Neural cell (in vitro differentiated cells): ENCODE data around the gene TBC1D10A. TPM values are rescaled to one million over a fixed set of nuclear protein-coding genes. Genes with fewer than 3 reads are reported as not detected.

ENCODE experiments used
- H2AFZ ChIP-seq: fragments of 200-600, 300-800 bp; sonication (generic), shearing (Covaris generic); 2 replicates; pipeline ENCODE4 v1.6.0; 2014; ENCODE audit warnings: low read depth, mild to moderate bottlenecking, antibody characterized with exemption, low read length, moderate library complexity
- H3F3A ChIP-seq: fragments of 200-600 bp; shearing (Covaris generic); 2 replicates; pipeline ENCODE4 v1.6.1; 2016; ENCODE audit warnings: mild to moderate bottlenecking, moderate library complexity, mixed read lengths, antibody characterized with exemption, low read length; ENCODE audit not compliant: insufficient read depth, poor library complexity, severe bottlenecking
- H3K27ac ChIP-seq: fragments of 200-600, 300-800 bp; sonication (generic), shearing (Covaris generic); 2 replicates; pipeline ENCODE4 v1.5.1; 2014; ENCODE audit warnings: mild to moderate bottlenecking, low read length, moderate library complexity
- H3K27me3 ChIP-seq: fragments of 300-800, 200-600 bp; sonication (generic), shearing (Covaris generic); 2 replicates; pipeline ENCODE4 v1.6.0; 2014; ENCODE audit warnings: mild to moderate bottlenecking, low read depth, low read length, moderate library complexity; ENCODE audit not compliant: insufficient read depth
- H3K36me3 ChIP-seq: fragments of 300-800, 200-600 bp; sonication (generic), shearing (Covaris generic); 2 replicates; pipeline ENCODE4 v1.5.1; 2014; ENCODE audit warnings: mild to moderate bottlenecking, antibody characterized with exemption, low read length, moderate library complexity; ENCODE audit not compliant: insufficient read depth
- H3K4me2 ChIP-seq: fragments of 300-800, 200-600 bp; sonication (generic), shearing (Covaris generic); 2 replicates; pipeline ENCODE4 v1.6.0; 2014; ENCODE audit warnings: mild to moderate bottlenecking, low read length
- H3K4me3 ChIP-seq: fragments of 300-800, 200-600 bp; sonication (generic), shearing (Covaris generic); 2 replicates; pipeline ENCODE4 v1.5.1; 2014; ENCODE audit warnings: mild to moderate bottlenecking, low read length, moderate library complexity
- H3K79me2 ChIP-seq: fragments of 200-600 bp; shearing (Covaris generic); replicated peaks from 2 replicates; pipeline ENCODE4 v1.6.0; 2014; ENCODE audit warnings: mild to moderate bottlenecking, low read length, moderate library complexity; ENCODE audit not compliant: insufficient read depth
- H3K9ac ChIP-seq: fragments of 300-800, 200-600 bp; sonication (generic), shearing (Covaris generic); 2 replicates; pipeline ENCODE4 v1.6.1; 2016; ENCODE audit warnings: mild to moderate bottlenecking, low read length, mixed read lengths
- H3K9me2 ChIP-seq: fragments of 200-600 bp; shearing (Covaris generic); 2 replicates; pipeline ENCODE4 v1.6.1; 2016; ENCODE audit warnings: mild to moderate bottlenecking, low read length, mixed read lengths; ENCODE audit not compliant: insufficient read depth
- H3K9me3 ChIP-seq: fragments of 200-600, 300-800 bp; sonication (generic), shearing (Covaris generic); 2 replicates; pipeline ENCODE4 v1.6.1; 2016; ENCODE audit warnings: mild to moderate bottlenecking, mixed run types, low read length, moderate library complexity, mixed read lengths
- H4K20me1 ChIP-seq: fragments of 200-600 bp; shearing (Covaris generic); 2 replicates; pipeline ENCODE4 v1.6.1; 2016; ENCODE audit warnings: mild to moderate bottlenecking, mixed run types; ENCODE audit not compliant: insufficient read depth
- CTCF ChIP-seq: fragments of 450-650 bp; IDR thresholded peaks from 2 replicates; pipeline ENCODE4 v1.5.1; 2014; ENCODE audit warnings: antibody characterized with exemption, mild to moderate bottlenecking, moderate library complexity; ENCODE audit not compliant: poor library complexity, severe bottlenecking
- EP300 ChIP-seq: fragments of 450-650 bp; conservative IDR thresholded peaks from 2 replicates; pipeline ENCODE4 v1.6.1; 2014; ENCODE audit warnings: antibody characterized with exemption, mild to moderate bottlenecking, moderate library complexity; ENCODE audit not compliant: poor library complexity, severe bottlenecking
- EZH2 ChIP-seq: fragments of 200-600, 300-800 bp; shearing (Covaris generic), sonication (generic); IDR thresholded peaks from 2 replicates; pipeline ENCODE4 v1.6.1; 2014; ENCODE audit warnings: antibody characterized with exemption, low read length, borderline replicate concordance, mild to moderate bottlenecking; ENCODE audit not compliant: insufficient read depth, poor library complexity, severe bottlenecking
- MXI1 ChIP-seq: fragments of 450-650 bp; conservative IDR thresholded peaks from 2 replicates; pipeline ENCODE4 v1.6.1; 2014; ENCODE audit warnings: antibody characterized with exemption, mild to moderate bottlenecking; ENCODE audit not compliant: poor library complexity, severe bottlenecking
- POLR2AphosphoS5 ChIP-seq: IDR thresholded peaks from 2 replicates; pipeline ENCODE4 v1.6.1; 2012
- RAD21 ChIP-seq: fragments of 450-650 bp; conservative IDR thresholded peaks from 2 replicates; pipeline ENCODE4 v1.6.1; 2014; ENCODE audit warnings: antibody characterized with exemption, mild to moderate bottlenecking, moderate library complexity
- REST ChIP-seq: IDR thresholded peaks from 2 replicates; pipeline ENCODE4 v1.6.1; 2012; ENCODE audit warnings: borderline replicate concordance
- SMC3 ChIP-seq: fragments of 450-650 bp; conservative IDR thresholded peaks from 2 replicates; pipeline ENCODE4 v1.6.1; 2014; ENCODE audit warnings: antibody characterized with exemption, mild to moderate bottlenecking, moderate library complexity; ENCODE audit not compliant: poor library complexity
- TAF1 ChIP-seq: IDR thresholded peaks from 2 replicates; pipeline ENCODE4 v1.6.1; 2012; ENCODE audit warnings: low read depth
- polyA plus RNA-seq: library from polyadenylated mRNA; depleted of rRNA; stranded (reverse); fragments of >200 nt; gene quantifications from 2 replicates; pipeline ENCODE4 v1.2.3, GENCODE V29; 2014

TBC1D10A gene
- polyA plus RNA-seq, 1 donor from 2014 or later = 11.9 TPM

- Histone ChIP-seq H3K4me3 (no peak overlapping the region), H2AFZ (no peak overlapping the region), H3F3A (no peaks in the 10 kb centered on the region), H3K4me2 (no peak overlapping the region), H3K27ac (no peak overlapping the region), H3K9ac (no peak overlapping the region), H3K9me3 (no peaks in the 10 kb centered on the region), H3K79me2 (no peaks in the 10 kb centered on the region), H4K20me1 (no peaks in the 10 kb centered on the region), H3K27me3 (no peaks in the 10 kb centered on the region), H3K9me2 (no peaks in the 10 kb centered on the region), H3K36me3 (no peaks in the 10 kb centered on the region)
- TF ChIP-seq REST (no peak), CTCF (no peak), MXI1 (no peak), EP300 (no peak), TAF1 (no peak), RAD21 (no peak)
These were observed 44.0 kb upstream of the TBC1D10A start for GRCh38 chr22:30370641-30371230.

GRCh38 chr22:30368420-30368819 is 41.7 kb upstream of the TBC1D10A start:
- Histone ChIP-seq H3K9me2 (no peaks in the 10 kb centered on the region), H3F3A (no peaks in the 10 kb centered on the region), H3K4me2 (no peak overlapping the region), H3K27me3 (no peaks in the 10 kb centered on the region), H2AFZ (no peak overlapping the region), H3K9ac (no peak overlapping the region), H3K36me3 (no peaks in the 10 kb centered on the region), H4K20me1 (no peaks in the 10 kb centered on the region), H3K4me3 (no peak overlapping the region), H3K79me2 (no peaks in the 10 kb centered on the region), H3K27ac (no peak overlapping the region), H3K9me3 (no peaks in the 10 kb centered on the region)
- no peak for TF ChIP-seq EP300

GRCh38 chr22:30365891-30366290 is 39.1 kb upstream of the TBC1D10A start:
- Histone ChIP-seq H3K27me3 (no peaks in the 10 kb centered on the region), H3K79me2 (no peaks in the 10 kb centered on the region), H3K9ac (no peak overlapping the region), H3K9me2 (no peaks in the 10 kb centered on the region), H3K27ac (no peak overlapping the region), H3F3A (no peaks in the 10 kb centered on the region), H3K4me2 (no peak overlapping the region), H3K4me3 (no peak overlapping the region), H3K36me3 (no peaks in the 10 kb centered on the region), H2AFZ (no peak overlapping the region), H3K9me3 (no peaks in the 10 kb centered on the region), H4K20me1 (no peaks in the 10 kb centered on the region)
- TF ChIP-seq REST = no peak
- no peak for TF ChIP-seq CTCF
- no peak for TF ChIP-seq RAD21
- TF ChIP-seq POLR2AphosphoS5 = no peak
- TF ChIP-seq EP300 = no peak
- TF ChIP-seq SMC3 = no peak
- TF ChIP-seq TAF1 = no peak
- no peak for TF ChIP-seq EZH2
- no peak for TF ChIP-seq MXI1
